Activated CD8-positive, alpha-beta T cell treated with anti-CD3 and anti-CD28 coated beads for 36 hours (primary cell): ENCODE results near the gene STIM1. TPM values are rescaled to one million over a fixed set of nuclear protein-coding genes. Genes with fewer than 3 reads are reported as not detected.

Experiments used
- ATAC-seq: fragments of 200-7000 bp; cut with Tn5 transposase; one replicate; pipeline ENCODE4 v1.10.0; 2021; ENCODE audit warnings: mild to moderate bottlenecking, moderate library complexity
- CTCF ChIA-PET: fragments of 350-600 bp; sonication (Branson Sonifier 250); formaldehyde crosslinking; loops from one replicate; lab custom pipeline; 2021; ENCODE audit warnings: antibody characterized with exemption; lab: Charles Lee
- POLR2A ChIA-PET: fragments of 350-600 bp; sonication (Branson Sonifier 250); formaldehyde crosslinking; loops from one replicate; lab custom pipeline; 2021; ENCODE audit warnings: antibody characterized with exemption; lab: Charles Lee
- DNase-seq: peaks from one replicate; pipeline ENCODE4 v3.0.0-alpha.2; 2020
- H3K27ac Mint-ChIP-seq: one replicate; pipeline ENCODE4 v1.8.0; 2021; ENCODE audit warnings: mild to moderate bottlenecking, mixed read lengths
- H3K27me3 Mint-ChIP-seq: one replicate; pipeline ENCODE4 v1.8.0; 2021; ENCODE audit warnings: mixed read lengths
- H3K36me3 Mint-ChIP-seq: one replicate; pipeline ENCODE4 v1.8.0; 2021; ENCODE audit warnings: low read depth, mixed read lengths
- H3K4me1 Mint-ChIP-seq: one replicate; pipeline ENCODE4 v1.8.0; 2021; ENCODE audit warnings: low read depth, mixed read lengths
- H3K4me3 Mint-ChIP-seq: one replicate; pipeline ENCODE4 v1.8.0; 2021; ENCODE audit warnings: mild to moderate bottlenecking, moderate library complexity, mixed read lengths
- H3K9me3 Mint-ChIP-seq: one replicate; pipeline ENCODE4 v1.8.0; 2021; ENCODE audit warnings: mixed read lengths
- CTCF ChIP-seq: fragments of 200-600 bp; IDR thresholded peaks from one replicate; pipeline ENCODE4 v1.8.0; 2022; ENCODE audit warnings: antibody characterized with exemption, mild to moderate bottlenecking
- intact Hi-C: fragments of 100-400 bp; cut with micrococcal nuclease; formaldehyde crosslinking; loops from one replicate; pipeline ENCODE4 v1.10.0; 2022
- total RNA-seq, 2 experiments: library from RNA; stranded (reverse); gene quantifications; one replicate each; pipeline ENCODE4 v1.2.3, GENCODE V29; 2021

The STIM1 gene
- total RNA-seq, 2 experiments from 2014 or later, result 60.8 to 61.4 TPM

- no peaks in the 10 kb centered on the region for H3K9me3 Mint-ChIP-seq
- no peak overlapping the region for H3K27ac Mint-ChIP-seq
- no peaks in the 10 kb centered on the region for H3K27me3 Mint-ChIP-seq
- ChIA-PET POLR2A (no interaction called here), CTCF (interaction anchor here (0.7 to 3.2 kb wide), 4 partner anchors 8 to 128 kb away, joined by 3 to 11 read pairs (median 6); partner anchors contain the start of gene STIM1)
- intact Hi-C loops, result no loop called here
- TF ChIP-seq CTCF, result no peak
- no peak overlapping the region for H3K4me3 Mint-ChIP-seq
- peaks cover 17% of the 10 kb centered on the region for H3K36me3 Mint-ChIP-seq
- H3K4me1 Mint-ChIP-seq, result peaks cover 54% of the 10 kb centered on the region
- DNase-seq (no peak), ATAC-seq (peak; percentile 34)
Measured at GRCh38 chr11:3977078-3977477, 121.6 kb downstream of the STIM1 start.

- CTCF ChIA-PET, result no interaction called here
- intact Hi-C loops, result no loop called here
Measured at GRCh38 chr11:3981084-3981633, 125.7 kb downstream of the STIM1 start.

GRCh38 chr11:3982431-3982830 lies 127.0 kb downstream of the STIM1 start:
- POLR2A ChIA-PET, result no interaction called here
- H3K27ac Mint-ChIP-seq, result no peak overlapping the region

More at GRCh38 chr11:3981084-3981633, 125.7 kb downstream of the STIM1 start:
- H3K27ac Mint-ChIP-seq, result no peak overlapping the region
- H3K36me3 Mint-ChIP-seq, result peaks cover 5% of the 10 kb centered on the region
- no peak overlapping the region for H3K4me3 Mint-ChIP-seq
- POLR2A ChIA-PET, result no interaction called here
- H3K4me1 Mint-ChIP-seq, result peaks cover 73% of the 10 kb centered on the region
- H3K27me3 Mint-ChIP-seq, result no peaks in the 10 kb centered on the region
- DNase-seq (no peak), ATAC-seq (no peak)
- no peak for TF ChIP-seq CTCF
- H3K9me3 Mint-ChIP-seq, result no peaks in the 10 kb centered on the region

GRCh38 chr11:3983101-3983500 lies 127.6 kb downstream of the STIM1 start:
- no peaks in the 10 kb centered on the region for H3K27me3 Mint-ChIP-seq
- peak overlapping the region; percentile 35 for H3K27ac Mint-ChIP-seq
- TF ChIP-seq CTCF, result no peak
- peaks cover 78% of the 10 kb centered on the region for H3K4me1 Mint-ChIP-seq
- ChIA-PET POLR2A (no interaction called here), CTCF (interaction anchor here (0.7 to 2.1 kb wide), 4 partner anchors 16 to 134 kb away, joined by 3 to 10 read pairs (median 6); no protein-coding TSS in a partner anchor)
- no peak overlapping the region for H3K4me3 Mint-ChIP-seq
- H3K36me3 Mint-ChIP-seq, result peaks cover 7% of the 10 kb centered on the region
- ATAC-seq (no peak), DNase-seq (no peak)
- intact Hi-C loops, result no loop called here
- no peaks in the 10 kb centered on the region for H3K9me3 Mint-ChIP-seq

More at GRCh38 chr11:3982431-3982830, 127.0 kb downstream of the STIM1 start:
- no peaks in the 10 kb centered on the region for H3K9me3 Mint-ChIP-seq
- ATAC-seq, result no peak
- DNase-seq, result no peak
- peaks cover 77% of the 10 kb centered on the region for H3K4me1 Mint-ChIP-seq
- intact Hi-C loops, result no loop called here
- CTCF ChIA-PET, result interaction anchor here (1.5 kb wide), 1 partner anchor 90 kb away, joined by 5 read pairs; no protein-coding TSS in a partner anchor
- H3K4me3 Mint-ChIP-seq, result no peak overlapping the region
- H3K36me3 Mint-ChIP-seq, result peaks cover 4% of the 10 kb centered on the region
- no peak for TF ChIP-seq CTCF
- H3K27me3 Mint-ChIP-seq, result no peaks in the 10 kb centered on the region

GRCh38 chr11:3984896-3985295 lies 129.4 kb downstream of the STIM1 start:
- ChIA-PET CTCF (interaction anchor here (0.6 to 4.9 kb wide), 20 partner anchors 8 to 160 kb away, joined by 3 to 50 read pairs (median 4); partner anchors contain the start of gene STIM1), POLR2A (interaction anchor here (1.0 kb wide), 1 partner anchor 130 kb away, joined by 5 read pairs; no protein-coding TSS in a partner anchor)
- Mint-ChIP-seq H3K36me3 (peaks cover 7% of the 10 kb centered on the region), H3K27me3 (no peaks in the 10 kb centered on the region), H3K27ac (peak overlapping the region; percentile 77), H3K4me3 (no peak overlapping the region), H3K4me1 (peaks cover 79% of the 10 kb centered on the region), H3K9me3 (no peaks in the 10 kb centered on the region)
- ATAC-seq, result peak; percentile 83
- peak; percentile 31 for TF ChIP-seq CTCF
- DNase-seq, result peak; percentile 79
- intact Hi-C loops, result loop anchor here (5.0 kb wide), 3 partner anchors 38 to 133 kb away; no protein-coding TSS in a partner anchor
